PFSK-1 (cell line): ENCODE data around the gene GPS2.
A peak's percentile ranks its signal among the peaks of the same experiment; 100 is the strongest.

ENCODE experiments used
- FOXP2 ChIP-seq: optimal IDR thresholded peaks from 2 replicates; pipeline ENCODE3; 2011; ENCODE audit warnings: borderline replicate concordance, control low read depth, inconsistent platforms; ENCODE audit not compliant: insufficient read depth; ENCODE audit errors: extremely low read length, extremely low read depth
- POLR2AphosphoS5 ChIP-seq: IDR thresholded peaks from 2 replicates; pipeline ENCODE4 v1.6.1; 2012; ENCODE audit warnings: low read depth, mild to moderate bottlenecking, control low read depth, low read length, moderate library complexity
- REST ChIP-seq, 2 experiments: IDR thresholded peaks; 2 replicates each; pipeline versions ENCODE4 v1.6.1 to v1.8.0; 2011 to 2012; ENCODE audit warnings: low read depth in 2 of 2, low read length in 2 of 2, control low read depth in 1 of 2, inconsistent platforms in 1 of 2, mild to moderate bottlenecking in 1 of 2, moderate library complexity in 1 of 2; ENCODE audit not compliant: insufficient read depth in 1 of 2
- SIN3A ChIP-seq: IDR thresholded peaks from 2 replicates; pipeline ENCODE4 v1.6.1; 2012; ENCODE audit warnings: mild to moderate bottlenecking, low read length, moderate library complexity, borderline replicate concordance; ENCODE audit not compliant: insufficient read depth
- TAF1 ChIP-seq: IDR thresholded peaks from 2 replicates; pipeline ENCODE4 v1.6.1; 2012; ENCODE audit warnings: low read length, control low read depth, borderline replicate concordance; ENCODE audit not compliant: insufficient read depth

Gene GPS2

GRCh38 chr17:7356072-7356549, 41.0 kb upstream of the GPS2 start:
- TF ChIP-seq FOXP2 (peak; percentile 95), SIN3A (no peak)

GRCh38 chr17:7355573-7355972, 40.4 kb upstream of the GPS2 start:
- TF ChIP-seq SIN3A (no peak), FOXP2 (no peak), REST (IDR thresholded peaks at IDR 0.05; ENCODE audit: insufficient read depth in 1 of 2, low read depth in 2 of 2, low read length in 2 of 2) (no peak), POLR2AphosphoS5 (no peak), TAF1 (no peak)

- no peak for TF ChIP-seq TAF1
- no peak for TF ChIP-seq POLR2AphosphoS5
- TF ChIP-seq SIN3A, result no peak
- TF ChIP-seq FOXP2, result no peak
- TF ChIP-seq REST (IDR thresholded peaks at IDR 0.05; ENCODE audit: insufficient read depth in 1 of 2, low read depth in 2 of 2, low read length in 2 of 2), result no peak
Observed at GRCh38 chr17:7355053-7355452, 39.9 kb upstream of the GPS2 start, which contains the start of gene TMEM95. Gene TMEM95 (plus strand): TSS chr17:7355156. CDS start chr17:7355205, 49 bp downstream.

- no peak for TF ChIP-seq POLR2AphosphoS5
- TF ChIP-seq SIN3A, result no peak
- TF ChIP-seq TAF1, result no peak
- no peak for TF ChIP-seq REST (IDR thresholded peaks at IDR 0.05; ENCODE audit: insufficient read depth in 1 of 2, low read depth in 2 of 2, low read length in 2 of 2)
- no peak for TF ChIP-seq FOXP2
Observed at GRCh38 chr17:7354262-7354843, 39.2 kb upstream of the GPS2 start.

- TF ChIP-seq TAF1, result no peak
- no peak for TF ChIP-seq REST (IDR thresholded peaks at IDR 0.05; ENCODE audit: insufficient read depth in 1 of 2, low read depth in 2 of 2, low read length in 2 of 2)
- no peak for TF ChIP-seq POLR2AphosphoS5
- TF ChIP-seq FOXP2, result no peak
- TF ChIP-seq SIN3A, result no peak
Observed at GRCh38 chr17:7352910-7353635, 37.9 kb upstream of the GPS2 start.
